Measurements from ENCODE around the gene ATP9B.
"Not testable (repeated sequence)": the region's sequence is repeated elsewhere in the genome, so short reads cannot be mapped to it uniquely, and the experiment has no call there.

ATP9B gene

GRCh38 chr18:79372991-79373390 lies 303.8 kb downstream of the ATP9B start:
- Histone ChIP-seq H3K4me3 (ENCODE audit: low read length) (no peak overlapping the region), H3K36me3 (ENCODE audit: control insufficient read depth, insufficient read depth, low read length) (peaks cover 12% of the 10 kb centered on the region), H3K9ac (ENCODE audit: low read length) (no peak overlapping the region), H3K27ac (ENCODE audit: low read depth, low read length) (no peak overlapping the region), H3K4me1 (ENCODE audit: control insufficient read depth, insufficient read depth, low read length) (no peaks in the 10 kb centered on the region), H3K27me3 (ENCODE audit: control insufficient read depth, insufficient read depth, low read length) (no peaks in the 10 kb centered on the region)

- no peak overlapping the region for H3K9ac ChIP-seq (ENCODE audit: low read length)
- peaks cover 12% of the 10 kb centered on the region for H3K36me3 ChIP-seq (ENCODE audit: control insufficient read depth, insufficient read depth, low read length)
- no peak overlapping the region for H3K27ac ChIP-seq (ENCODE audit: low read depth, low read length)
- H3K27me3 ChIP-seq (ENCODE audit: control insufficient read depth, insufficient read depth, low read length) = no peaks in the 10 kb centered on the region
- H3K4me1 ChIP-seq (ENCODE audit: control insufficient read depth, insufficient read depth, low read length) = no peaks in the 10 kb centered on the region
- H3K4me3 ChIP-seq (ENCODE audit: low read length) = no peak overlapping the region
These were observed 304.5 kb downstream of the ATP9B start for GRCh38 chr18:79373736-79374135.

GRCh38 chr18:79374408-79375171 lies 305.4 kb downstream of the ATP9B start:
- H3K27me3 ChIP-seq (ENCODE audit: control insufficient read depth, insufficient read depth, low read length) = no peaks in the 10 kb centered on the region

GRCh38 chr18:79375441-79376154 lies 306.4 kb downstream of the ATP9B start:
- Histone ChIP-seq H3K4me1 (ENCODE audit: control insufficient read depth, insufficient read depth, low read length) (peaks cover 3% of the 10 kb centered on the region), H3K27ac (ENCODE audit: low read depth, low read length) (no peak overlapping the region), H3K36me3 (ENCODE audit: control insufficient read depth, insufficient read depth, low read length) (peaks cover 12% of the 10 kb centered on the region), H3K9ac (ENCODE audit: low read length) (no peak overlapping the region), H3K27me3 (ENCODE audit: control insufficient read depth, insufficient read depth, low read length) (no peaks in the 10 kb centered on the region), H3K4me3 (ENCODE audit: low read length) (no peak overlapping the region)

More at GRCh38 chr18:79374408-79375171, 305.4 kb downstream of the ATP9B start:
- H3K27ac ChIP-seq (ENCODE audit: low read depth, low read length) = no peak overlapping the region
- peaks cover 3% of the 10 kb centered on the region for H3K4me1 ChIP-seq (ENCODE audit: control insufficient read depth, insufficient read depth, low read length)
- peaks cover 12% of the 10 kb centered on the region for H3K36me3 ChIP-seq (ENCODE audit: control insufficient read depth, insufficient read depth, low read length)
- no peak overlapping the region for H3K9ac ChIP-seq (ENCODE audit: low read length)
- H3K4me3 ChIP-seq (ENCODE audit: low read length) = no peak overlapping the region

- peaks cover 12% of the 10 kb centered on the region for H3K36me3 ChIP-seq (ENCODE audit: control insufficient read depth, insufficient read depth, low read length)
- H3K27me3 ChIP-seq (ENCODE audit: control insufficient read depth, insufficient read depth, low read length); H3K4me3 ChIP-seq (ENCODE audit: low read length); H3K4me1 ChIP-seq (ENCODE audit: control insufficient read depth, insufficient read depth, low read length); H3K27ac ChIP-seq (ENCODE audit: low read depth, low read length); H3K9ac ChIP-seq (ENCODE audit: low read length): not testable (repeated sequence)
These were observed 307.5 kb downstream of the ATP9B start for GRCh38 chr18:79376661-79377060.

GRCh38 chr18:79377187-79377891 lies 308.1 kb downstream of the ATP9B start:
- Histone ChIP-seq H3K4me1 (ENCODE audit: control insufficient read depth, insufficient read depth, low read length) (peaks cover 3% of the 10 kb centered on the region), H3K36me3 (ENCODE audit: control insufficient read depth, insufficient read depth, low read length) (peaks cover 12% of the 10 kb centered on the region), H3K27ac (ENCODE audit: low read depth, low read length) (no peak overlapping the region), H3K27me3 (ENCODE audit: control insufficient read depth, insufficient read depth, low read length) (no peaks in the 10 kb centered on the region), H3K9ac (ENCODE audit: low read length) (no peak overlapping the region), H3K4me3 (ENCODE audit: low read length) (no peak overlapping the region)

- no peak overlapping the region for H3K27ac ChIP-seq (ENCODE audit: low read depth, low read length)
These were observed 309.5 kb downstream of the ATP9B start for GRCh38 chr18:79378536-79379250.

GRCh38 chr18:79379251-79379905 lies 310.2 kb downstream of the ATP9B start:
- H3K9ac ChIP-seq (ENCODE audit: low read length) = no peak overlapping the region
- no peak overlapping the region for H3K4me3 ChIP-seq (ENCODE audit: low read length)
- H3K36me3 ChIP-seq (ENCODE audit: control insufficient read depth, insufficient read depth, low read length) = peaks cover 8% of the 10 kb centered on the region
- no peak overlapping the region for H3K27ac ChIP-seq (ENCODE audit: low read depth, low read length)
- H3K4me1 ChIP-seq (ENCODE audit: control insufficient read depth, insufficient read depth, low read length) = peaks cover 3% of the 10 kb centered on the region
- H3K27me3 ChIP-seq (ENCODE audit: control insufficient read depth, insufficient read depth, low read length) = no peaks in the 10 kb centered on the region

More at GRCh38 chr18:79378536-79379250, 309.5 kb downstream of the ATP9B start:
- no peak overlapping the region for H3K4me3 ChIP-seq (ENCODE audit: low read length)
- H3K4me1 ChIP-seq (ENCODE audit: control insufficient read depth, insufficient read depth, low read length) = peaks cover 3% of the 10 kb centered on the region
- no peak overlapping the region for H3K9ac ChIP-seq (ENCODE audit: low read length)
- H3K36me3 ChIP-seq (ENCODE audit: control insufficient read depth, insufficient read depth, low read length) = peaks cover 10% of the 10 kb centered on the region
- H3K27me3 ChIP-seq (ENCODE audit: control insufficient read depth, insufficient read depth, low read length) = no peaks in the 10 kb centered on the region

GRCh38 chr18:79379931-79380815 lies 311.0 kb downstream of the ATP9B start:
- Histone ChIP-seq H3K4me3 (ENCODE audit: low read length) (no peak overlapping the region), H3K27ac (ENCODE audit: low read depth, low read length) (no peak overlapping the region), H3K36me3 (ENCODE audit: control insufficient read depth, insufficient read depth, low read length) (peaks cover 8% of the 10 kb centered on the region), H3K27me3 (ENCODE audit: control insufficient read depth, insufficient read depth, low read length) (no peaks in the 10 kb centered on the region), H3K9ac (ENCODE audit: low read length) (no peak overlapping the region), H3K4me1 (ENCODE audit: control insufficient read depth, insufficient read depth, low read length) (peaks cover 3% of the 10 kb centered on the region)

GRCh38 chr18:79380816-79381806 lies 311.9 kb downstream of the ATP9B start:
- H3K27ac ChIP-seq (ENCODE audit: low read depth, low read length) = no peak overlapping the region
- peaks cover 3% of the 10 kb centered on the region for H3K4me1 ChIP-seq (ENCODE audit: control insufficient read depth, insufficient read depth, low read length)
- no peak overlapping the region for H3K9ac ChIP-seq (ENCODE audit: low read length)
- H3K27me3 ChIP-seq (ENCODE audit: control insufficient read depth, insufficient read depth, low read length) = no peaks in the 10 kb centered on the region
- peaks cover 8% of the 10 kb centered on the region for H3K36me3 ChIP-seq (ENCODE audit: control insufficient read depth, insufficient read depth, low read length)
- H3K4me3 ChIP-seq (ENCODE audit: low read length) = no peak overlapping the region

Data from rectal smooth muscle tissue (tissue), 1 donor.